ENCODE data around the gene SLC25A53. TPM values are rescaled to one million over a fixed set of nuclear protein-coding genes. Genes with fewer than 3 reads are reported as not detected.

The SLC25A53 gene
- total and polyA plus RNA-seq, 10 of the 15 experiments (the other 5 are each of a cell fraction or from before 2014, with no cell fraction given): 4.1 to 11.4 (median 7.6) TPM

DNA sequence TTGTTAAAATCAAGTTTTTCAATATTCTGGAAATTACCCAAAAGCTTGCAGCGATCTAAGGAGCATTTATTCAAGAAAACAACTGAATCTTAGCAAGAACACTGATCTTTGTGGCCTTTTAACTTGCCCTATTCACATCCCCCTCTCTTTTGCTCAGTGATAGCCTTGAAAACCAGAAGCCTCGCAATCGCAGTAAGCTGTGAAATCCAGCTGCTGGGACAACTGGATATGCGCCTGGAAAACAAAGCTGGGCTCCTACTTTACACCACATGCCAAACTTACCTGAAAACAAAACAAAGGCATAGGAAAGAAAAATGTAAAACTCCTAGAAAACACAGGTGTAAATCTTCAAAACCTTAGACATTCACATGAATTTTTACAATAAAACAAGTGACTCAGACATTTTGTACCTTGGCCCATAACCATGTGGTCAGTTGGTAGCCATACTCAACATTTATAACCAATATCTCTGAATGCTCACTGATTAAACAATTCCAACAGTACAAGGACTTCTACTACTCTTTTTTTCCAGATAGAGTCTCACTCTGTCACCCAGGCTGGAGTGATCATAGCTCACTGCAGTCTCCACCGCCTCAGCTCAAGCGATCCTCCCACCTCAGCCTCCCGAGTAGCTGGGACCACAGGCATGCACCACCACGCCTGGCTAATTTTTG, 15.6 kb downstream of the SLC25A53 start:
- no peaks in the 10 kb centered on the region for H3K27me3 ChIP-seq (replicated peaks in 1 of 2; ENCODE audit: control insufficient read depth in 2 of 2, insufficient read depth in 2 of 2, low read length in 1 of 2)
- in situ Hi-C loops (cut with MboI): no loop called here
- intact Hi-C loops (cut with micrococcal nuclease; ENCODE audit: unreplicated experiment): no loop called here
- RAD21 ChIA-PET (ENCODE audit: unreplicated experiment): no interaction called here
- no TSS peak for BruUV-seq (replicated peaks)
- no peak overlapping the region for H2AFZ ChIP-seq (ENCODE audit: control insufficient read depth, low read depth, low read length)
- CTCF ChIA-PET: interaction anchor here (0.6 to 1.6 kb wide), 5 partner anchors 12 to 654 kb away, joined by 3 to 5 read pairs (median 3); partner anchors contain the start of gene ZCCHC18
- SMC1A ChIA-PET (ENCODE audit: uncharacterized antibody, unreplicated experiment): no interaction called here
- POLR2A ChIA-PET: no interaction called here
- TF ChIP-seq ZNF622 (IDR thresholded peaks at IDR 0.05) (no peak), RB1 (IDR thresholded peaks at IDR 0.05; ENCODE audit: borderline replicate concordance) (no peak), MXI1 (IDR thresholded peaks at IDR 0.05; ENCODE audit: low read depth, low read length) (no peak), PML (IDR thresholded peaks at IDR 0.05; ENCODE audit: low read length) (no peak), ZNF207 (IDR thresholded peaks at IDR 0.05; ENCODE audit: borderline replicate concordance) (no peak), RUNX3 (IDR thresholded peaks at IDR 0.05; ENCODE audit: low read length) (no peak), CHD4 (IDR thresholded peaks at IDR 0.05) (no peak), MTA2 (IDR thresholded peaks at IDR 0.05; ENCODE audit: low read depth) (no peak), HDGF (IDR thresholded peaks at IDR 0.05) (no peak), YBX1 (IDR thresholded peaks at IDR 0.05) (no peak), STAT1 (conservative IDR thresholded peaks at IDR 0.05) (no peak), SP1 (IDR thresholded peaks at IDR 0.05; ENCODE audit: low read depth, low read length) (no peak)
- TF ChIP-seq, protein P1, sequence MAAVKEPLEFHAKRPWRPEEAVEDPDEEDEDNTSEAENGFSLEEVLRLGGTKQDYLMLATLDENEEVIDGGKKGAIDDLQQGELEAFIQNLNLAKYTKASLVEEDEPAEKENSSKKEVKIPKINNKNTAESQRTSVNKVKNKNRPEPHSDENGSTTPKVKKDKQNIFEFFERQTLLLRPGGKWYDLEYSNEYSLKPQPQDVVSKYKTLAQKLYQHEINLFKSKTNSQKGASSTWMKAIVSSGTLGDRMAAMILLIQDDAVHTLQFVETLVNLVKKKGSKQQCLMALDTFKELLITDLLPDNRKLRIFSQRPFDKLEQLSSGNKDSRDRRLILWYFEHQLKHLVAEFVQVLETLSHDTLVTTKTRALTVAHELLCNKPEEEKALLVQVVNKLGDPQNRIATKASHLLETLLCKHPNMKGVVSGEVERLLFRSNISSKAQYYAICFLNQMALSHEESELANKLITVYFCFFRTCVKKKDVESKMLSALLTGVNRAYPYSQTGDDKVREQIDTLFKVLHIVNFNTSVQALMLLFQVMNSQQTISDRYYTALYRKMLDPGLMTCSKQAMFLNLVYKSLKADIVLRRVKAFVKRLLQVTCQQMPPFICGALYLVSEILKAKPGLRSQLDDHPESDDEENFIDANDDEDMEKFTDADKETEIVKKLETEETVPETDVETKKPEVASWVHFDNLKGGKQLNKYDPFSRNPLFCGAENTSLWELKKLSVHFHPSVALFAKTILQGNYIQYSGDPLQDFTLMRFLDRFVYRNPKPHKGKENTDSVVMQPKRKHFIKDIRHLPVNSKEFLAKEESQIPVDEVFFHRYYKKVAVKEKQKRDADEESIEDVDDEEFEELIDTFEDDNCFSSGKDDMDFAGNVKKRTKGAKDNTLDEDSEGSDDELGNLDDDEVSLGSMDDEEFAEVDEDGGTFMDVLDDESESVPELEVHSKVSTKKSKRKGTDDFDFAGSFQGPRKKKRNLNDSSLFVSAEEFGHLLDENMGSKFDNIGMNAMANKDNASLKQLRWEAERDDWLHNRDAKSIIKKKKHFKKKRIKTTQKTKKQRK (IDR thresholded peaks at IDR 0.05; ENCODE audit: low read depth, low read length): no peak
- TF ChIP-seq, protein P2, sequence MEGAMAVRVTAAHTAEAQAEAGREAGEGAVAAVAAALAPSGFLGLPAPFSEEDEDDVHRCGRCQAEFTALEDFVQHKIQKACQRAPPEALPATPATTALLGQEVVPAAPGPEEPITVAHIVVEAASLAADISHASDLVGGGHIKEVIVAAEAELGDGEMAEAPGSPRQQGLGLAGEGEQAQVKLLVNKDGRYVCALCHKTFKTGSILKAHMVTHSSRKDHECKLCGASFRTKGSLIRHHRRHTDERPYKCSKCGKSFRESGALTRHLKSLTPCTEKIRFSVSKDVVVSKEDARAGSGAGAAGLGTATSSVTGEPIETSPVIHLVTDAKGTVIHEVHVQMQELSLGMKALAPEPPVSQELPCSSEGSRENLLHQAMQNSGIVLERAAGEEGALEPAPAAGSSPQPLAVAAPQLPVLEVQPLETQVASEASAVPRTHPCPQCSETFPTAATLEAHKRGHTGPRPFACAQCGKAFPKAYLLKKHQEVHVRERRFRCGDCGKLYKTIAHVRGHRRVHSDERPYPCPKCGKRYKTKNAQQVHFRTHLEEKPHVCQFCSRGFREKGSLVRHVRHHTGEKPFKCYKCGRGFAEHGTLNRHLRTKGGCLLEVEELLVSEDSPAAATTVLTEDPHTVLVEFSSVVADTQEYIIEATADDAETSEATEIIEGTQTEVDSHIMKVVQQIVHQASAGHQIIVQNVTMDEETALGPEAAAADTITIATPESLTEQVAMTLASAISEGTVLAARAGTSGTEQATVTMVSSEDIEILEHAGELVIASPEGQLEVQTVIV (IDR thresholded peaks at IDR 0.05; ENCODE audit: borderline replicate concordance, partially characterized antibody): no peak
- TF ChIP-seq, protein P3, sequence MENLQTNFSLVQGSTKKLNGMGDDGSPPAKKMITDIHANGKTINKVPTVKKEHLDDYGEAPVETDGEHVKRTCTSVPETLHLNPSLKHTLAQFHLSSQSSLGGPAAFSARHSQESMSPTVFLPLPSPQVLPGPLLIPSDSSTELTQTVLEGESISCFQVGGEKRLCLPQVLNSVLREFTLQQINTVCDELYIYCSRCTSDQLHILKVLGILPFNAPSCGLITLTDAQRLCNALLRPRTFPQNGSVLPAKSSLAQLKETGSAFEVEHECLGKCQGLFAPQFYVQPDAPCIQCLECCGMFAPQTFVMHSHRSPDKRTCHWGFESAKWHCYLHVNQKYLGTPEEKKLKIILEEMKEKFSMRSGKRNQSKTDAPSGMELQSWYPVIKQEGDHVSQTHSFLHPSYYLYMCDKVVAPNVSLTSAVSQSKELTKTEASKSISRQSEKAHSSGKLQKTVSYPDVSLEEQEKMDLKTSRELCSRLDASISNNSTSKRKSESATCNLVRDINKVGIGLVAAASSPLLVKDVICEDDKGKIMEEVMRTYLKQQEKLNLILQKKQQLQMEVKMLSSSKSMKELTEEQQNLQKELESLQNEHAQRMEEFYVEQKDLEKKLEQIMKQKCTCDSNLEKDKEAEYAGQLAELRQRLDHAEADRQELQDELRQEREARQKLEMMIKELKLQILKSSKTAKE (IDR thresholded peaks at IDR 0.05; ENCODE audit: low read depth, poor library complexity, severe bottlenecking): no peak
- TF ChIP-seq, protein P4, sequence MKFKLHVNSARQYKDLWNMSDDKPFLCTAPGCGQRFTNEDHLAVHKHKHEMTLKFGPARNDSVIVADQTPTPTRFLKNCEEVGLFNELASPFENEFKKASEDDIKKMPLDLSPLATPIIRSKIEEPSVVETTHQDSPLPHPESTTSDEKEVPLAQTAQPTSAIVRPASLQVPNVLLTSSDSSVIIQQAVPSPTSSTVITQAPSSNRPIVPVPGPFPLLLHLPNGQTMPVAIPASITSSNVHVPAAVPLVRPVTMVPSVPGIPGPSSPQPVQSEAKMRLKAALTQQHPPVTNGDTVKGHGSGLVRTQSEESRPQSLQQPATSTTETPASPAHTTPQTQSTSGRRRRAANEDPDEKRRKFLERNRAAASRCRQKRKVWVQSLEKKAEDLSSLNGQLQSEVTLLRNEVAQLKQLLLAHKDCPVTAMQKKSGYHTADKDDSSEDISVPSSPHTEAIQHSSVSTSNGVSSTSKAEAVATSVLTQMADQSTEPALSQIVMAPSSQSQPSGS (IDR thresholded peaks at IDR 0.05; ENCODE audit: low read length): no peak
- no peaks in the 10 kb centered on the region for H3K79me2 ChIP-seq (ENCODE audit: control insufficient read depth, insufficient read depth, low read length)
- ATAC-seq (no peak), DNase-seq (ENCODE audit: low read depth, low spot score) (no peak), FAIRE-seq (no peak)
- H3K27ac ChIP-seq (ENCODE audit: control insufficient read depth, insufficient read depth): no peak overlapping the region
- H3K9ac ChIP-seq (ENCODE audit: control insufficient read depth, insufficient read depth, low read length): no peak overlapping the region
- WGBS (ENCODE audit: insufficient coverage, insufficient replicate concordance, low lambda C conversion rate, missing lambda C conversion rate): 66% methylated on average over 8 of the region's 8 CpGs
- no peaks in the 10 kb centered on the region; the same call in 2 of the 3 replicates for H3K9me3 ChIP-seq (replicated peaks; ENCODE audit: control insufficient read depth, insufficient read depth, low read length)
- no peaks in the 10 kb centered on the region for H3K36me3 ChIP-seq (ENCODE audit: control insufficient read depth in 2 of 2, insufficient read depth in 2 of 2, low read length in 1 of 2)
- H3K4me1 ChIP-seq (ENCODE audit: control insufficient read depth, insufficient read depth, low read length): no peaks in the 10 kb centered on the region
- no peak overlapping the region for H3K4me2 ChIP-seq (ENCODE audit: control insufficient read depth, insufficient read depth)
- no peak overlapping the region for H3K4me3 ChIP-seq
- no peaks in the 10 kb centered on the region for H4K20me1 ChIP-seq (ENCODE audit: control insufficient read depth, insufficient read depth)

All from GM12878 (cell line).